Measurements from ENCODE around the gene SNX27.
A peak's percentile ranks its signal among the peaks of the same experiment; 100 is the strongest.

The SNX27 gene

DNA sequence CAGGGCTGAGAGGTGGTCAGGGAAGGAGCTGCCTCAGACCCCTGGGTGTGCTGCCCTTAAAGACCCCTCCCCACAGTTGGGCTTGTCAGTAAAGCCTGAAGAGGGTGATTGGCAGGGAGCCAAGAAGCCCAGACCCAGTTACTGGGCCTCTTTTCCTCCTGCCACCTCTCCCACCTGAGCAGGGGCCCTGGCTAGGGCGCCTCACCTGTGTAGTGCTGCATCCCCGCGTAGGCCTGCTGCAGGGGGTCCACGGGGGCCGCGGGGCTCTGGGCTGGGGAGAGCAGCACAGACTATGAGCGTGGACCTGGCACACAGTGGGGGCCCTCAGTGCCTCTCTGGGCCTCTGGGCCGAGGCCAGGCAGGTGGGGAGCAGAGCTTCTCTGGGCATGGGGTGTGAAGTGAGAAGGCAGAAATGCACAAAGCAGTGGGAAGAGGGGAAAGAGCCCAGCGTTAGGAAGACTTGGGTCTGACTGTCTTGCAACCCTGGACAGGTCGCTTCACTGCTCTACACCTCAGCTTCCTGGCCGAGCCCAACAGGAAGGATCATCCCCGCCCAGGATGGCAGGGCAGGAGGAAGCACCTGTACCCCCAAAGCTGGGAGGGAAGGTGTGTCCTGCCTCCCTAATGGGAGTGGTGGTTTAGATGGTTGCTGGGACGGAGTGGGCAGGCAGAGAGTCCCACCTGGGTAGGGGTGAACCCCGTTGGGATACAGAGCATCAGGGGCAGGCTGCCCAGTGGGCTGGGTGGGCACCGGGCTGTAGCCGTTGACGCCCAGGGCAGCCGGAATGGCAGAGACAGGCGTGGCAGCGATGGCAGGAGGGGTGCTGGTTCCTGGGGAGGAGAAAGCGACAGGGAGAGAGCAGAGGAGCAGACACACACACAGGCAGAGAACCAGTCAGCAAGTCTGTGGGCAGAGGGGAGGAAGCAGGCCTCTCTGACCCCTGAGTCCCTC is 94.9 kb downstream of the SNX27 start:
- DNase-seq = no peak

DNA sequence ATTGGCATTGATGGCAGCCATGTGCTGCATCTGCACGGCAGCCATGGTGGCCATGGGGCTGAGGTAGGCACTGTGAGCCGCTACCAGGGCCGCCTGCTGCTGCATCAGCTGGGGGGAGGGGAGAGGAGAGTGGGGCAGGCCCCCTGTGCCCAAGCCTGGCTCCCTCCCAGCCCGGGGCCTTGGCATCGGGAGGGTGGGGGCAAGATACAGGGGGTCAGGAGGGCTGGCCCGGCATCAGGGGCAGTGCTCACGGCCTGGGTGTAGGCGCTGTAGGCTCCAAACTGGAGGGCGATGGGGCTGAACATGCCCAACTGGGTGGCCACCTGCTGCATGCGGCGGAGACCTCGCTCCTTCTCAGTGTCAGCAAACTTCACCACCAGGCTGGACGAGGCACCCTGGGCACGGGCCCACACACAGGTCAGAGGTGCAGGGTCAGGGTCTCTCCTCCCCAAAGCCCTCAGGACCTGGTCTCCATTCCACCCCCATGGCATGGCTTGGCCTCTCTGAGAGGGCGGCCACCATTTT is 95.8 kb downstream of the SNX27 start:
- no peak for DNase-seq

DNA sequence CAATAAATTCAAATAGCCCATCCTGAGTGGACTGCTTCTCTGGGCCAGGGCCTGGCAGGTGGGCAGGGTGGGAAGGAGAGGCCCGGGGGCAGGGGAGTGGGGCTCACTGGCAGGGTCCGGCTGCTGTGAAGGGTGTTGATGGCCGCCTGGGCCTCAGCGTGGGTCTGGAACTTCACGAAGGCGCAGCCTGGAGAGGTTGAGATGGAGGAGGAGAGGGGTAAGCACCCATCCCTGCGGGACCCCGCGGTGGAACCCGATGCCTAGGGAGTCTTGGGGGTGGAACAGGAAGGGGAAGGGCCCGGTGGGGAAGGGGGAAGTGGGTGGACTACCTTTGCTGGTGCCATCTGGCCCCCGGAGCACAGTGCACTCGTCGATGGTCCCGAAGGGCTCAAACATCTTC is 97.0 kb downstream of the SNX27 start:
- no peak for DNase-seq

DNA sequence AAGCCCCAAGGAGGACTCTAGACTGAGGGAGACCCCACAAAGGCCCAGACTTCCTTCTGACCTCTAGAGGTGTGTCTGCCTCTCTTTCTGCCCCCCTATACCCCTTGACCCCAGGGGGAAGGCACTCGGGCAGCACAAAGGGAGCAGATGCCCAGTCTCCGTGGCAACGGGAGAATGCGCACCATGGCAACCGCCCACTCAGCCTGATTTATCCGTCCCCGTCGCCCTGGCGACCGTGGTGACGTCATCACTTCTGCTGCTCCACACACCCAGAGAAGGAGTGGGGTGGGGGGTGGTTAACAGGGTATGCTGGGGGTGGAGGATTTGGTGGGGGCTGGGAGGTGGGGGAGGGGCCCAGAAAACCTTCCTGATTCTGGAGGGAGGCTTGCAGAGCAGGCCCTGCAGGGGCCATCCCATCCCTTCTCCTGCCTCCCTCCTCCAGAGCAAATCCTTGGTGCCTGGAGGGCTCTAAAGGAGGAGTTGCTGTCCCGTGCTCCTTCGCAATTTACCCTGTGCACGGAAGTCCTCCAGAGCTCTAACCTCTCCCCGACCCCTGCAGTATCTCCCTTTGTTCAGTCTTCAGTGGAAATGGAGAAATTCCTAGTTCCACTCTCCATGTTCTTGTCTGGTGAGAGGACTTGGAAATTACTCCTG is 98.5 kb downstream of the SNX27 start:
- peak; percentile 79 for DNase-seq

DNA sequence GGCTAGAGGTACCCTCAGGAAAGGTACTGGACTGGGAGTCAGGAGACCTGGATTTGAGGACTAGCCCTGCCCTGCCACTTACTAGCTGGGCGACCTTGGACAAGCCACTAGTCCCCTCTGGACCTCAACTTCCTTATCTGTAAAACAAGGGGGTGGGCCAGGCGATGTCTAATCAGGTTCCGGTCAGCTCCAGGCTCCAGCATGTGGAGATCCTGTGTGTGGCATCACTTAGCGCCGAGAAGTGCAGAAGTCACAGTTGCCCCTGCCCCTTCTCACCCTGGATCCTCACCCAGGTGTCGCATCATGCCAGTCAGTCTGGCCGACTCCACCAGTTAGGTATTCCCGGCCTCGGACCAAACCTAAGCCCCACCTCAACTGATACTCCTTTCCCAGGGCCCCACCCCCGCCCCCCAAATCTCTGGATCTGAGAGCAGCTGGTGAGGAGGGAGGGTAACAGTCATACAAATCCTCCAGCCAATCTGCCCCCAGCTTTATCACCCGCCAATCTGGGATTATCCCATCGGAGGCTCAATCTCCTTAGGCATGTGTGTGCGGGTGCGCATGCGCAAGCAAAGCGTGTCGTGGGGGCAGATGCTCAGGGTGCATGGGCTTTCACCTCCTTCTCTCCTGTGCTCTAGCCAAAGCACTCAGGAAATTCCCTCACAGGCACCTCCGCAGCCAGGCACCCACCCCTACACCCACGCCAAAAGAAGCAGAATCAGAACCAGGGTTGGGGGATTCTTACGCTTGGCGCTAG is 99.4 kb downstream of the SNX27 start:
- DNase-seq = peak; percentile 100

DNA sequence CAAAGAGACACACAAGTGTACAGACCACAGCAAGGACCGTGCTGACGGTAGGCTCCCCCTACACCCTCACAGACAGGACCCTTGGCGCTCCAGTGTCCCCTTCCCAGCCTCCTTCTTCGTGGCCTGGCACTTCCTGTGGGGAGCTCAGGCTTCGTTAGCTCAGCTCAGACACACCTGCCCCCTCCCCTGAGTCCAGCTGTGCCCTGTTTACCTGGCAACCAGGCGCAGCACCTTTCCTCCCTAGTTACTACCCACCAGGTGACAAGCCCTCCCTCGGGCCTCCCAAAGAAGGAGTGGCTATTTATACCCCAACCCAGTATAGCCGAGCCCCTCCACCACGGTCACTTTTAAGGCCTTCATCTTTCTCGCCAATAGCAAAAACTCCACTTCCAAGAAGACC is 100.1 kb downstream of the SNX27 start:
- DNase-seq = peak; percentile 73

DNA sequence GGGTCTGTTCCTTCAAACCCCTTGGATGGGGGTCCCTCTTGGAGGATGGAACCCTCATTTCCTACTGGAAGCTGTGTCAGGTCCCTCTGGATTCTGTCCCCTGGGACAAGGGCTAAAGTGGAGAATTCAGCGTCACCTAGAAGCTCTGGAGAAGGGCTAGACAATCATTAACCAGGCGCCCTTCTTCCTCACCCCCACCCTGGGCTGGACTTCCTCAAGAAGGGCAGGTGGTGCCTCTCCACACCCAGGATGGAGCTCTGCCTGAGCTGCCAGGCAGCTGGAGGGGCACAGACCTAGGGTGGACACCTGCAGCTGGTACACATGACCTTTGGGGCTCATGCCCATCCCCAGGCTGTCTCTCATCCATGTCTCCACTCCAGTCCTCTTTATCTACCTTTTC is 101.2 kb downstream of the SNX27 start:
- DNase-seq = no peak

DNA sequence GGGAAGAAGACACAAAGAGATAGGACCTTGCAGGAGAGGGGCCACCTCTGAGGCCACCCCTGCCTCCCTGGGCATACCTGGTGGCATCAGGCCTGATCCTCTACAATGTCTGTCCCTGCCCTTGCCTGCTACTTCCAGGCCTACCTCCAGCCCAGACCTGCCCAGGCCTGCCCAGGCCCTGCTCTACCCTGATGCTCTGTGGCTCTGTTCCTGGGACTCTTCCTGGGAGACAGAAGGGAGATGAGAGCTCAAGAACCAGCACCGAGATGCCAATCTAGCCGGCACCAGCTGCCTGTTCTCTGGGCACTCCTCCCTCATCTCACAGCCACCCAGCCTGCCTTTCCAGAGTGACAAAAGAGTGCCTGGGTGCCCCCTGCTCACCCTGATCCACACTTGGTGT is 102.0 kb downstream of the SNX27 start:
- no peak for DNase-seq

DNA sequence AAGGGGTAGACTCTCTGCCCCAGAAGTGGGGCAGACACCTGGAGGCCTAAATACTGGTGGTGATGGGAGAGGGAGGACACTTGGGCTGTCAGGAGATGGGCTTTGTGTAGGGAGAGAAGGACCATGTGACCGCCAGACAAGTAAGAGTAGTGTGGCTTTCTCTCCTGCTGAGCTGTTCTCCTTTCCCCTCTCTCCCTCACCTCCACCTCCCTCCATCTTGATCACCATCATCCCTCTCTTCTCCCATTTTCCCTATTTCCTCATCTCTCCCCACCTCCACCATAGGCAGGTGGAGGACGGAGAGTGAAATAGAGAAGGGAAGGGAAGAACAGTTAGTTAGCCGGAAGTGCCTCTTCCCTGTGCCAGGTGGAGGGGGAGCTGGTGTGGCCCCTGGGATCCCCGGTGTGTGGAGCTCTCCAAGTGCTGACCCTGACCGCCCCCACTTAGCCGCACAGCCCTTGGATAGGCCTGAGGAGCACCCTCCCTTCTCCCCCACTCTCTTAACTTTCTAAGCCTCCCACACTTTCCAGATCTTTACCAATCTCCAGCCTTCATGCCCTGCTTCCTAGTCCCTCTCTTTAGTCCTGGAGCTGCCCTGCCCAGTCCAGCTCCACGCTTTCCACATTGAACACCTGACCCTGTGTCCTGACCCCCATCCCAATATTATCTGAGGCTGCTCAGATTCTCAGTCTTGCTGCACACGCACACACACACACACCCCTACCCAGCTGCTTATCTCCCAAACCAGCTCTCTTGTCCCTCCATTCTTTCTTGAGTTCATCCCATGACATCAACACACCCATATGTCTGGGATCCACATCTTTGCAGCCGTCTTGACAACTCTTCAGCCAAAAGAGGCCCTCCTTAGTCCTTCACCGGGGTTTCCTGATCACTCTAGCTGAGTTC is 103.2 kb downstream of the SNX27 start:
- peak; percentile 60 for DNase-seq

DNA sequence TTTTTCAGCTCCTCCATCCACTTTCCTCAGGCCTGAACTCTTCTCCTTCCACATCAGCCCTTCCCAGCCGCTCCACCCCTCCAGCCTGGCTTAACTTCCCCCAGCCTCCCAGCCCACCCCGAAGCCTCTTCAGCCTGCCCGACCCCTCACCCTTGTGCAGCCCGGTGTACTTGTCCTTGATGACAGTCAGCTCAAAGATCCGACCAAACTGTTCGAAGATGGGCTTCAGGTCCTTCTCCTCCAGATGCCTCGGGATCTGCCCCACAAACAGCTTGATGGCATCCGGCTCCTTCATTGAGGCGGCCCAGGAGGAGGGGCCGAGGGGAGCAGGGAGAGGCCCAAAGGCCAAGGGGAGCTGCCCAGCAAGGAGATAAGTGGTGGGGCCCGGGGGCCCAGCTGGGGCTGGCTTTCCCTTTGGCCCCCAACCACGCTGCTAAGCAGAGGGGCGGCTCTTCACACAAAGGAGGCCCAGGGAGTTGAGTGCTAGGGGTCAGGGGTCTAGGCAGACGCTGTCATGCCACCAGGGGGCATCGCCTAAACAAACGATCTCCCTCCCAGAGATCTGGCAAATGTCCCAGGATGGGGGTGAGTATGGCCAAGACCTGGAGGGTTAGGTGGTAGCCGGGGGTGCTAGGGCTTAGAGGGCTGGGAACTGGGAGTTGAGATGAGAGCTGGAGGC is 104.0 kb downstream of the SNX27 start:
- DNase-seq = peak; percentile 93

DNA sequence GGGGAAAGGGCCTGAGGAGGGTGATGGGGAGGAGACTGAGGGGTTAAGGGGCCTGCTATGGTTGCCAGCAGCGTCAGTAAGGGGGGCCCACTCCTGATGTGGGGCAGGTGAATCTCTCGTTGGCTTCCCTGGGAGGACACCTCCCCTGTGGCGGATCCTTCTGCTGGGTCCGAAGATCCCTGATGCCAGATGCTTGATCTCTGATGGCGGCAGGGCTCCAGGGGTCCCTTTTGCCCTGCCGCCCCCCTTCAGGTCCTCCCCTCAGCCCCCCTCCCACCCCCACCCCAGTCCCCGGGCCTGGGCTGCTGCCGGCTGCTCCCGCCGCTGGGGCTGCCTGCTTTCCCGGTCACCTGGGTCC is 104.5 kb downstream of the SNX27 start:
- DNase-seq = no peak

DNA sequence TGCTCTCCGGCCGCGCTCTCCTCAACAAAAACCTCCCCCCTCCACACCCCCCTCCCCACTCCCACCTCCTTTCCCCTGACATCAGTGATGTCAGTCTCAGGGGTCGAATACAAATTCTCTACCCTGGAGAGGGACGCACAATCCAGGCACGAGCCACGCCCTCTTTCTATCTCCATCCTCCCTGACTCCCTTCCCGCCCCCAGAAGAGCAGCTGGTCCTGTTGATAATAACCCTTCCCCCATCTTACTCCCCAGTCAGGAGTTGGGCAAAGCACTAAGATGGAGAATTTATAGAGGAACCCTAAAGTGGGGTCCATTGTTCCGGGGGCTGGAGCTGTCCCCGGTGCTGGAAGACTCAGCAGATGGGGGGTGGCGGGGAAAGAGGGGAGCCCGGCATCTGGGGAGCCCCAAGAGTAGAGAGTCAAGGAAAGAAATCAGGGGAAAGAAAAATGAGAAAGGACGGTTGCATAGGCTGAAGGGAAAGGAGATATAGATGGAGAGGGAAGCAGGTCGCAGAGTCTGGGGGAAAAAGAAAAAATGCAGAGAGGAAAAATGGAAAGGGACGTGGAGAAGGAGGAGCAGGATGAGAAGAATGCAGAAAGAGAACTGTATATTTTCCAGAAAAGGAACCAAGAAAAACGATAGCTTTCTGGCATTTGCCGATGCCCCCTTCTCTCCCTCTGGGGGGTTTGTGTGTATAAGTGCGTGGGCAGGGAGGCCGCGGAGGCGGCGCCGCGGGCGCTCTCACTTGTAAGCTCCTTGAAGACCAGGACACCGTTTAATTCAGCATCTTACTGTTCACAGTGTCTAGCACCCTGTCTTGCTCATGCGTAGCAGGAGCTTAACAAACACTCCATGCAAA is 105.2 kb downstream of the SNX27 start, which contains the start of gene CELF3:
CELF3 (minus strand) TSS at position 33 of the 861 bp plus-strand sequence. CDS start 783 bp downstream, outside the sequence.
- peak; percentile 100 for DNase-seq

DNA sequence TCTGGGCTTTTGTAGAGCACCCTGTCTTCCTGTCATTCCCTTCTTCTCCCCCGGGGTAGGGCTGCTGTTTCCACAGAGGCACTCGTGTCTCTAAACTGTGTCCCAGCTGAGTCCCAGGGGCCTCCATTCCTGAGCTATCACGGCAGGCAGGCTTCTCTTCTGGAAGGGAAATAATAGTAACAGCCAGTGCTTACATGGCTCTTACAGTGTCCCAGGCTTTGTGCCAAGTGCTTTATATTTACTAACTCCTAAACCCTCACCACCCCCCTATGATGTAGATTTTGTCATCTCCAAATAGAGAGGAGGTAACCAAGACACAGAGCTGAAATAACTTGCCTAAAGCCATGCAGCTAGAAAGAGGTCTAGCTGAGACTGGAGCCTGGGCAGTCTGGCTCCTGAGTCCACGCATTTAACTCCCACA is 106.2 kb downstream of the SNX27 start:
- DNase-seq = peak; percentile 64

DNA sequence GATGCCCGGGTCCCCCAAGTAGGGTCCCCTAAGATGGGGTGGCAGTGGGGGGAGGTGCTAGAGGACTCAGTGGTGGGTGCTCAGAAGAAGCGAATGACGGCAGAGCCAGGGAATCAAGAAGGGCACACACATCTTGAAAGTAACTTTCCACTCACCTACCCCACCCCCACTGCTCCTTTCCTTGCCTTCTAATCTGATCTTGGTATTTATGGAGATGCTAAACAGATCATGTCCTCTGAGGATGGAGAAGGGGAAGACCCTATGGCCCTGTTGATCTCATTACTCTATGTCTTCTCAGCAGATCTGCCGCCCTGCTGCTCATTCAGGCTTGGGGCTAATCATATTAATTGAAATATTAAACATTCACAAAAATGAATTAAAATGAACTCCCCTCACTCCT is 106.8 kb downstream of the SNX27 start:
- DNase-seq = peak; percentile 97

DNA sequence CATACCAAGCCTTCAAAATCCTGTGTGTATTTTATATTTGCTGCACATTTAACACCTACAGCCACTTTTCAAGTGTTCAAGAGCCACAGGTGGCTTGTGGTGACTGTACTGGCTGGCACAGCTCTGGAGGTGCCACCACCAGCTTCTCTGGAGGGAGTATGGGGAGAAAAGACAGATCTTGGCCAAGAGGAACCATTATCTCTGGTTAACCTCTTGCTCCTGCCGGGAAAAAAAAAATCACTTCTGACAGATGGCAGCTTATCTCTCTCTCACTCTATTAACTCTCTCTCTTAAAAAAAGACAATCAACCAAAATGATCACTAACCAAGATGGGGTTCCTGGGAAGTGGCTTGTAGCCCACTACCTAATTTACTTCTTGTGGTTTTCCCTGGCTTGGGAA is 108.3 kb downstream of the SNX27 start:
- peak; percentile 76 for DNase-seq

DNA sequence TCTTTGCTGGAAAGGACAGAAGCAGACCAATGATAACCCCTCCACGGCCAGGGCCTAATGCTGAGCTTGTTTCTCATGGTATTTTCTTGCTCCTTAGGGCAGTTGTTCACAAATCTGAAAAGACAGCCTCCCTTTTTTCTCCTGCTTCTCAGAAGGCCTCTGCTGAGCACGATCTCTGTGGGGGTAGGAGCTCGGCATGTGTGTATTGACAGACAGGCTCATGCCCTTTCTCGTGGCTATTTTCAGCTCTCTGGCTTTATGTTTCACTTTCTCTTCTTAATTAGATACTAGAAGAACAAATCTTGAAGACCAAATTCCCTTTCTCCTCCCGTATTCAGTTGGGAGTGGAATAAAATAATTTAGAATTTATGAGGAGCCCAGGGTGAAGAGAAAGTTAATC is 108.7 kb downstream of the SNX27 start:
- DNase-seq = peak; percentile 76

DNA sequence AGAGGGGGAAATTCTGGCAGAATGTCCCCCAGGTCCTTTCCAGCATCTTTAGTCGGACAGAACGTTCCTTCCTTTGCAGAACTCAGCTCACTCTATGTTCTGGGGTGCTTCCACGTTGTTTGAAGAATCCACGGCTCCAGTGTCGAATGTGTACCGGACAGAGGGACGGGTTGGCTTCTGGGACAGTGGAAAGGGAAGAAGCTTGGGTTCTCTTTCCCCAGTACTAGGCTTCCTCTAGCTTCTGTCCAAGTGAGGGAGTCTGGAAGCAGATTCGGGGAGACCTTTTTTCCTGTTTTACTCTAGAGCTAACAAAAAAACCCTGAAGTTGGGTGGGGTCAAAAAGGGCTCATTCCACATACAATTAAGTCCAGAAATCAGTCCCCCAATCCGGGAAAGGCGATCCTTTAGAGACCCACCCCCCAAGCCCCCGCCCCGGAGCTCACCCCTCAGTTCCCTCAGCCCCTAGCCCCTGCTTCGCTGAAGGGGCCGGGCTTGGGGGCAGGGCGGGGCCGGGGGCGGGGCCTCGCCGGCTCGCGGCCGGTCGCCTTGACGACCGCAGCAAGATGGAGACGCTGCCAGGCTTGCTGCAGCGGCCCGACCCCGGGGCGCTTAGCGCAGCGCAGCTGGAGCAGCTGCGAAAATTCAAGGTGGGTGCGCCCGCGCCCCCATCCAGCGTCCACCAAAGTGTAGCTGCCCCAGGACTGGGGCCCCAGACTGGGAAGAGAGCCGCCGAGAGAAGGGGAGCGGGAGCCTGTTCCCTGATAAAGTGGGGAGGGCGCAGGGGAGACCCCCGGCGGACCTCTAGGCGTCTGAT is 109.3 kb downstream of the SNX27 start, which contains the start of gene RIIAD1:
RIIAD1 (plus strand) TSS at position 549 of the 814 bp plus-strand sequence; CDS start at position 564, 15 bp downstream.
- DNase-seq = peak; percentile 82

DNA sequence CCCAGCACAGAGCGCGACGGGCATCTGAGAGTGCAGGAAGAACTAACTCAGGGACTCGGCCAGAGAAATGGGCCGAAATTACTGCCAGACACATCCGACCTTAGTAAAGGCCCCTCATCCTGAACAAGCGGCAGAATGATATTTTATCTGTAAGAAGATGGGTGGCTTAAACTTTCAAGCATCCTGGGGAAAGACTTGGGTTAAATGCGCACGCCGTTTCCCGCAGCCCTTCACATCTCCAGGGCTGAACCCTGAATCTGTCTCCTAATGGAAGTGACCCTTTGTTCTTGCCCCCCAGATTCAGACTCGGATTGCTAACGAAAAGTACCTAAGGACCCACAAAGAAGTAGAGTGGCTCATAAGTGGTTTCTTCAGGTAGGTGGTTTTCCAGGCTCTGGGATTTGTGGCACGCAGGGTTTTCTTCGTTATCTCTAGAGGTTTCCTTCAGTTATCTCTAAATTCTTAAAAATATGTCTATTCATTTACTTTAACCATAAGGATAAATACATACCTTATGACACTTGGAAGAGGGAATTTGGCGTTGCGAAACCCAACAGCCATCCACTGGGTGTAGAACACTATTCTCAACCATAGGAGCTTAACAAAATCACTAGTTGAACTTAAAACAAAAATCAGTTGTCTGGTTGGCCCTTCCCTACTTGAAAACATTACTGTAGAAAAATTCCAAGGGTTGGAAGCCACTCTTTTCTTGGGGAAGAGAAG is 110.1 kb downstream of the SNX27 start:
- no peak for DNase-seq
